ENCODE results near the gene SLC25A45. TPM values are rescaled to one million over a fixed set of nuclear protein-coding genes. Genes with fewer than 3 reads are reported as not detected.

SLC25A45 gene
- polyA plus RNA-seq, 1 donor (not counting 4 experiments of a cell fraction or from before 2014, with no cell fraction given), result 0.20 TPM

DNA sequence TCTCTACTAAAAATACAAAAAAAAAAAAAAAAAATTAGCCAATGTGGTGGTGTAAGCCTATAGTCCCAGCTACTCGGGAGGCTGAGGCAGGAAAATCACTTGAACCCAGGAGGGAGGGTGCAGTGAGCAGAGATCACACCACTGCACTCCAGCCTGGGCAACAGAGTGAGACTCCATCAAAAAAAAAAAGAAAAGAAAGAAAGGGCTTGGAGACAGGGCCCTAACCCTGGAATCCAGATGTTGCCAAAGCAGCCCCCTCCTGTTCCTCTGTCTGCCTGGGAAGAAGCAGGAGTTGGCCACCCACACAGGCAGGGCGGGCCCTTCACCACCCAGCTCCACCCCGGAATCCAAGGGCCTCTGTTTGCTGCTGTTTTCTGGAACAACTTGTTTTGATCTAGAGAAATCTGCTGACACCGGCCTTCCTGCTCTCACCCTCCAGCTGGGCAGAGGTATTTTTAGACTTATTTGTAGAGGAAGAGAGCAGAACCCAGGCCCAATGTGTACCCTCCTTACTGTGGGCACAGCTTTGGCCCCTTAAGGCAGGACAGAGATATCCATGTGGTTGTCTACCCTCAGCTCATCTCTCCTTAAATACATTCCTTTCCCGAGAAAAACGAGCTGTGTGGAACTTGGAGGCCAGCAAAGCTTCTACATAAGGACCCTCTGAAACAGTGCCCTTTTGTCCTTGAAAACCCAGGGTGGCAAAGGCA lies 37.5 kb upstream of the SLC25A45 start:
- TF ChIP-seq, protein P1, sequence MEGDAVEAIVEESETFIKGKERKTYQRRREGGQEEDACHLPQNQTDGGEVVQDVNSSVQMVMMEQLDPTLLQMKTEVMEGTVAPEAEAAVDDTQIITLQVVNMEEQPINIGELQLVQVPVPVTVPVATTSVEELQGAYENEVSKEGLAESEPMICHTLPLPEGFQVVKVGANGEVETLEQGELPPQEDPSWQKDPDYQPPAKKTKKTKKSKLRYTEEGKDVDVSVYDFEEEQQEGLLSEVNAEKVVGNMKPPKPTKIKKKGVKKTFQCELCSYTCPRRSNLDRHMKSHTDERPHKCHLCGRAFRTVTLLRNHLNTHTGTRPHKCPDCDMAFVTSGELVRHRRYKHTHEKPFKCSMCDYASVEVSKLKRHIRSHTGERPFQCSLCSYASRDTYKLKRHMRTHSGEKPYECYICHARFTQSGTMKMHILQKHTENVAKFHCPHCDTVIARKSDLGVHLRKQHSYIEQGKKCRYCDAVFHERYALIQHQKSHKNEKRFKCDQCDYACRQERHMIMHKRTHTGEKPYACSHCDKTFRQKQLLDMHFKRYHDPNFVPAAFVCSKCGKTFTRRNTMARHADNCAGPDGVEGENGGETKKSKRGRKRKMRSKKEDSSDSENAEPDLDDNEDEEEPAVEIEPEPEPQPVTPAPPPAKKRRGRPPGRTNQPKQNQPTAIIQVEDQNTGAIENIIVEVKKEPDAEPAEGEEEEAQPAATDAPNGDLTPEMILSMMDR (optimal IDR thresholded peaks at IDR 0.05 in 1 of 3, IDR thresholded peaks at IDR 0.05 in 1 of 3, conservative IDR thresholded peaks at IDR 0.05 in 1 of 3; ENCODE audit: extremely low read depth in 1 of 3, insufficient read depth in 2 of 3, low read length in 3 of 3), result no peak
- TF ChIP-seq EZH2 (IDR thresholded peaks at IDR 0.05; ENCODE audit: low read length), result no peak
- Histone ChIP-seq H2AFZ (ENCODE audit: control insufficient read depth, low read length) (no peak overlapping the region), H3K4me2 (ENCODE audit: control insufficient read depth, extremely low read depth, insufficient read depth, low read depth, low read length) (peak overlapping the region; percentile 66), H3K9me3 (ENCODE audit: control insufficient read depth, low read depth, low read length) (no peaks in the 10 kb centered on the region), H3K27ac (ENCODE audit: control insufficient read depth, insufficient read depth, low read length) (peak overlapping the region; percentile 99), H3K79me2 (ENCODE audit: control insufficient read depth, insufficient read depth, low read length) (peaks cover 28% of the 10 kb centered on the region), H3K9ac (ENCODE audit: control insufficient read depth, extremely low read depth, insufficient read depth, low read length) (peak overlapping the region; percentile 100), H3K4me3 (ENCODE audit: control insufficient read depth in 2 of 3, extremely low read depth in 1 of 3, insufficient read depth in 2 of 3, low read depth in 1 of 3, low read length in 3 of 3) (peak overlapping the region in 2 of 3 experiments; percentile 17 to 47), H3K4me1 (ENCODE audit: control insufficient read depth, extremely low read depth, insufficient read depth, low read length) (peaks cover 55% of the 10 kb centered on the region), H3K9me1 (ENCODE audit: control insufficient read depth, extremely low read depth, insufficient read depth, low read length) (peaks cover 4% of the 10 kb centered on the region), H3K36me3 (ENCODE audit: control insufficient read depth in 2 of 2, extremely low read depth in 1 of 2, insufficient read depth in 2 of 2, low read length in 2 of 2) (peaks cover 0 to 17% of the 10 kb centered on the region in 2 experiments), H4K20me1 (ENCODE audit: control insufficient read depth, extremely low read depth, insufficient read depth, low read length) (peaks cover 23% of the 10 kb centered on the region), H3K27me3 (ENCODE audit: control insufficient read depth, extremely low read depth, insufficient read depth, low read length) (no peaks in the 10 kb centered on the region)
- dilution Hi-C loops (cut with MboI; ENCODE audit: extremely low pct_ligation_motif_present, low sequenced_read_pairs), result no loop called here
- DNase-seq (ENCODE audit: low read depth, low spot score) (no peak), FAIRE-seq (no peak)

DNA sequence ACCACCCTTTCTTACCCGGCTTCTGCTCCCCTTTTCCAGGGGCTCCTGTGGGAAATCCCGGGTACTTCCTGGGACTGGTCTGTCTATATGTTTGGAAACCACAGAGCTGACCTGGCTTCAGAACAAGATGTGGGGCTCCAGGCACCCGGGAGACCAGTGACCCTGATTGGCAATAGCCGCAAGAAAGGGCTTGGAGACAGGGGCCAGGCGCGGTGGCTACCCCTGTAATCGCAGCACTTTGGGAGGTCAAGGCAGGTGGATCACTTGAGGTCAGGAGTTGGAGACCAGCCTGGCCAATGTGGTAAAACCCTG lies 37.0 kb upstream of the SLC25A45 start:
- H4K20me1 ChIP-seq (ENCODE audit: control insufficient read depth, extremely low read depth, insufficient read depth, low read length), result peaks cover 18% of the 10 kb centered on the region
- FAIRE-seq (no peak), DNase-seq (ENCODE audit: low read depth, low spot score) (no peak)
- no peak overlapping the region for H2AFZ ChIP-seq (ENCODE audit: control insufficient read depth, low read length)
- TF ChIP-seq, protein P1 (optimal IDR thresholded peaks at IDR 0.05 in 1 of 3, IDR thresholded peaks at IDR 0.05 in 1 of 3, conservative IDR thresholded peaks at IDR 0.05 in 1 of 3; ENCODE audit: extremely low read depth in 1 of 3, insufficient read depth in 2 of 3, low read length in 3 of 3), result no peak
- no peak for TF ChIP-seq EZH2 (IDR thresholded peaks at IDR 0.05; ENCODE audit: low read length)
- peaks cover 23% of the 10 kb centered on the region for H3K79me2 ChIP-seq (ENCODE audit: control insufficient read depth, insufficient read depth, low read length)
- H3K27ac ChIP-seq (ENCODE audit: control insufficient read depth, insufficient read depth, low read length), result peak overlapping the region; percentile 99
- peak overlapping the region; percentile 100 for H3K9ac ChIP-seq (ENCODE audit: control insufficient read depth, extremely low read depth, insufficient read depth, low read length)
- peak overlapping the region; percentile 17 to 53 (median 47) for H3K4me3 ChIP-seq (ENCODE audit: control insufficient read depth in 2 of 3, extremely low read depth in 1 of 3, insufficient read depth in 2 of 3, low read depth in 1 of 3, low read length in 3 of 3)
- dilution Hi-C loops (cut with MboI; ENCODE audit: extremely low pct_ligation_motif_present, low sequenced_read_pairs), result no loop called here
- H3K9me1 ChIP-seq (ENCODE audit: control insufficient read depth, extremely low read depth, insufficient read depth, low read length), result peaks cover 4% of the 10 kb centered on the region
- peaks cover 0 to 15% of the 10 kb centered on the region in 2 experiments for H3K36me3 ChIP-seq (ENCODE audit: control insufficient read depth in 2 of 2, extremely low read depth in 1 of 2, insufficient read depth in 2 of 2, low read length in 2 of 2)
- peak overlapping the region; percentile 66 for H3K4me2 ChIP-seq (ENCODE audit: control insufficient read depth, extremely low read depth, insufficient read depth, low read depth, low read length)
- peaks cover 55% of the 10 kb centered on the region for H3K4me1 ChIP-seq (ENCODE audit: control insufficient read depth, extremely low read depth, insufficient read depth, low read length)
- no peaks in the 10 kb centered on the region for H3K9me3 ChIP-seq (ENCODE audit: control insufficient read depth, low read depth, low read length)
- H3K27me3 ChIP-seq (ENCODE audit: control insufficient read depth, extremely low read depth, insufficient read depth, low read length), result no peaks in the 10 kb centered on the region

All from keratinocyte (primary cell).